Stimulated activated CD4-positive, alpha-beta T cell treated with anti-CD3 and anti-CD28 coated beads, Interleukin-15, amount 100 ng/mL, for 48 hours (primary cell): Measurements from ENCODE around the gene HS6ST2.

Experiments used
- DNase-seq, 2 donors: peaks; one replicate each; pipeline ENCODE4 v3.0.0-alpha.2; 2020; ENCODE audit warnings: low read depth in 2 of 2

Gene HS6ST2

GRCh38 chrX:132614297-132614696 is 344.1 kb downstream of the HS6ST2 start:
- no peak for DNase-seq

GRCh38 chrX:132613801-132614200 is 344.6 kb downstream of the HS6ST2 start:
- no peak for DNase-seq

DNA sequence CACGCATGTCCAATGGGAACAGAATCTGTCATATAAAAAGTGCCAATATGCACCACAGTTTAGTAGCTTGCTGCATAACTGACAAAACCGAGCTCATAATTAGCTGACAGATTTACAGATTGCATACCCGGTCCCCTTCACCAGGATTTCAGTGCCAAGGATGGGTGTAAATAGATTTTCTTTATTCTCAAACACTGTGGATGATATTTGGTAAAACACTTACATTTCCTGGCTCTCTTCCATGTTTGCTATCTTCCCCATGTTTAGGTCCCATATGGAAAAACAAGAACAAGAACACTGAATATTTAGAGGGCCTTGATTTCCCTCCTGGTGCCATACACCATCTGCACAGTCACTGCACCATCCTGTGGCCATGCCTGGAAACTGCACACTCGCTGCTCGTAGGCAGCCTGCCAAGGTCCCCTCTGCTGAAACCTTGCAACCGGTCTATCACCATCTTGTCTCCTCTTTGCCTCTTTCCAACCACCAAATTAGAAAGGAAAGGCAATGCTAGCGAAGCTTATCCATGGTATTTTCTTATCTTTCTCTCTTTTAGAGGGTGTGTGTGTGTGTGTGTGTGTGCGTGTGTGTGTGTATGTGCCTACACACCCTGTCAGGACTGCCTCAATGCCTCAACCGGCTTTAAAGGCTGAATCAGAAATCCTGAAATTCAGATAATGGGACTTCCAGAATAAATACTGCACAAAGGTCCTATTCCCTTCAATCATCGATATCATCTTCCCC is 345.4 kb downstream of the HS6ST2 start:
- peak; percentile 1 to 33 for DNase-seq

- DNase-seq: no peak
Measured at GRCh38 chrX:132610536-132610935, 347.9 kb downstream of the HS6ST2 start.

- no peak for DNase-seq
Measured at GRCh38 chrX:132609362-132609848, 349.0 kb downstream of the HS6ST2 start.

- no peak for DNase-seq
Measured at GRCh38 chrX:132603700-132604286, 354.6 kb downstream of the HS6ST2 start.

DNA sequence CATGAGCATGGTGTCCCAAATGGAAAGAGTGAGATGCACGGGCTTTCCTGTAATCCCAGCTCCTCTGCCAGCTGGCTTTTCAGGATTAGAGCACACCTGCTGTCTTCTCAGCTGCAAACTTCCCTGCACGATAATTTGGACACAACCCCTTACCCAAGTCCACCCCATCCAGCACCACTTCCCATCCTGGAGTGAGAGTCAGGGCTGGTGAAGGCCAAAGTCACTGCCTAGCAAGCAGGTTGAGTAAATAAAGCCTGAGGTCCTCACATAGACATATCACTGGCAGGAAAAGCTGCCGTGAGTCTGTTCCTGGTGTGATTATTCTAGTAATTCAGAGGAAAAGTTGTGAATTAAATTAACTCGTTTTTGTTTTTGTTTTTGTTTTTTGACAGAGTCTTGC is 355.7 kb downstream of the HS6ST2 start:
- DNase-seq: no peak

- DNase-seq: no peak
Measured at GRCh38 chrX:132594999-132595398, 363.4 kb downstream of the HS6ST2 start.

DNA sequence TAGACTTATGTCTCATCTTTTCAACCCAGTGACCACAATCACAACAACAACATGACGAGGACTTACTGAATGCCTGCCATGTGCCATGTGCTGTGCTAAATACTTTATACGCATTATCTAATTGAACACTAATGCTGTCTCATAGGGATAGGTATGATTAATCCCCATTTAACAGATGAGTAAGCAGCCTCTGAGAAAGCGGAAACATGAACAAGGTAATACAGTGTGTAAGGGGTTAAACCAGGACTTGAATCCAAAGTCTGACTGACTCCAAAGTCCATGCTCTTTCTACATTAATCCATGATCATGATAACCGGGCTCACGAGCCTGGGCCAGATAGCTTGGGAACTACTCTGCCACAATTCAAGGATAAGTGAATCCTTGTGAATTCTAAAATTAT is 364.3 kb downstream of the HS6ST2 start:
- no peak for DNase-seq

DNA sequence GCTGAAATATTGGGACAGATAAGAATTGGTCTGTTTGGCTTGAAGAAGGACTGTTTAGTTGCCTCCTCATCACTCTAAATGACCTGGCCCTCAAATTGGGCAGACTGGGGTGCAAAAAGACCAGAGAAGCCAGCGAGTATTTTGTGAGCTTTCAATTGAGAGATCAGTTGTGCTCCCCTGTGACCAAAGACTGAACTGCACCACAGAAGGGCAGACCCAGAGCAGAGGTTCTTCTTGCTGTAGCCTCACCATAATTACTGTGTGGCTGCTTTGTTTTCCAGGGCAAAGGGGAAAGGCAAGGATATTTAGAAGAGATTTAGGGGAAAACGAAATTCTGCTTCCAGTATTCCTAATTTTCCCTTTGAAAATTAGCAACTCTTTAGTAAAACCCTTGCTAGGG is 365.5 kb downstream of the HS6ST2 start:
- no peak for DNase-seq

- DNase-seq: no peak
Measured at GRCh38 chrX:132591719-132592275, 366.6 kb downstream of the HS6ST2 start.

DNA sequence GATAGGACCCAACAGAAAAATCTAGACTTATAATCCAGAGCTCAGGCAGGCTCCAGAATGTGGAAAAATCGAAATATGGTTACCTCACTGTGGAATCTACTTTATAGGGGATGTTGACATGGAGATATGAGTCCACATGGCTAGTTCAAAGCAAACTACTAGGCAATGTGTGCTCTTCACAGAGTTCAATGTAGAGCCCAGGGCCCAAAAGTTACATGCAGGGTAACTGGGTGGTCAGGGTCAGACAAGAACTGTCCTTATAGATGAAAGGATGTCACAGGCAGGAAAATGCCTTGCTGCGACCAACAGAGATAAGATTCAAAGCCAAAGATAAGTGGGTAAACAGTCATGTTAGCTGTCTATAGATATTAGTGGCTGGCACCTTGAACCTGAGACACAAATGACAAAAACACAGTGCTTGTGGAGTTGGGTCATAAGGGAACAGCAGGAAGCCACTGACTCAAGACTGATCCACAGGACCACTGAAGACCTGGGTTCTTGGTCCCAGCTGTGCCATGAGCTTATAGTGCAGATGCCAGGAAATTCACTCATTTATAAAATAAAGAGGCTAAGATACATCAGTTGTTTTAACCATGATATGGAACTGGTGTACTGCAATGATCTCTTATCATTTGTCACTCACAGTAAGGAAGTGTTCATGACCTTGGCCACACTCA is 367.9 kb downstream of the HS6ST2 start:
- no peak for DNase-seq

GRCh38 chrX:132584936-132585335 is 373.5 kb downstream of the HS6ST2 start:
- no peak for DNase-seq

DNA sequence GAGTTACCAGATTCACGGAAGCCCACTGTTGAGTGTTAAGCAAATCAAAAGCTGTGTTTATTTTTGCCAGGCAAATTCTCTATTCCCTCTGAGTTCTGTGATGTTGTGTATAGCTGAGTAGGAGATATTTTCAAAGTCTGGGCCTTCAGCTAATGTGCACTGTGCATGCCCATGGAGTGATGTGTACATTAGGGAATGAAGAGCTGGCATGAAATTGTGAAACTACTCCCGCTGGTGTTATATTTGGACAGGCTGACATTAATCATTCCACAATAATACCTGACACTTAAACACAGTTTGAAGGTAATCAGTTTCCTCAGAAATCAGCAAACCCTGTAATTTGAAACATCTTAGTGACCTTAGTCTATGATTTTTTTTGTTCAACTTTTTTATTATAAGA is 381.5 kb downstream of the HS6ST2 start:
- no peak for DNase-seq
